Measurements from ENCODE around the gene PANK1. TPM values are rescaled to one million over a fixed set of nuclear protein-coding genes. Genes with fewer than 3 reads are reported as not detected.

Gene PANK1
- total and polyA plus RNA-seq, 2 of the 8 experiments (the other 6 are each of a cell fraction or from before 2014, with no cell fraction given) = 18.5 to 40.4 TPM

DNA sequence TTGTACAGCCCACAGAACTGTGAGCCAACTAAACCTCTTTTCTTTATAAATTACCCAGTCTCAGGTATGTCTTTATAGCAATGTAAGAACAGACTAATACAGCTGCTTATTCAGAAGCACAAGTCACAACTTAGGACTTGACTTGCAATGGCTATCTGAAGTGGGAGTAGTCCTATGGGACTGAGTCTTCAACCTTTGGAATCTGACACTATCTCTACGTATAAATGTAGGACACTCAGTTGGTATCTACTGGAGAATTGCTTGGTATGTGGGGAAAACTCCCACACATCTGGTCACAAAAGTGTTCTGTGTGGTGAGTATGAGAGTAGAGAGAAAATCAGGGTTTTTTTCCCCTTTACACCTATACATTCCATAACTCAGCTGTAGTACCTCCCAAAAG, 12.3 kb upstream of the PANK1 start:
- ChIA-PET CTCF (ENCODE audit: partially characterized antibody) (interaction anchor here (1.1 to 1.9 kb wide), 2 partner anchors 15 to 26 kb away, joined by 4 to 5 read pairs; no protein-coding TSS in a partner anchor), POLR2A (ENCODE audit: partially characterized antibody) (interaction anchor here (7.3 kb wide), 1 partner anchor 12 kb away, joined by 50 read pairs; the partner anchor contains the start of gene PANK1)
- H3K18ac ChIP-seq (ENCODE audit: extremely low read depth, low read length) = no peak overlapping the region
- no peak overlapping the region for H3K4me3 ChIP-seq (ENCODE audit: extremely low read depth in 1 of 4, insufficient read depth in 2 of 4, low read depth in 3 of 4, low read length in 4 of 4)
- H2AFZ ChIP-seq (ENCODE audit: low read length) = no peak overlapping the region
- WGBS, 2 experiments (ENCODE audit: extremely low coverage in 1 of 2, insufficient coverage in 1 of 2, insufficient read length in 1 of 2, insufficient replicate concordance in 2 of 2, low coverage in 1 of 2, low lambda C conversion rate in 2 of 2, missing lambda C conversion rate in 1 of 2) = 100% methylated on average over 1 of the region's 1 CpG; no CpG with 5 or more reads in 1 of the 2 experiments
- no peak overlapping the region for H4K5ac ChIP-seq (ENCODE audit: insufficient read length, low read depth, low read length)
- H4K20me1 ChIP-seq (replicated peaks in 1 of 2; ENCODE audit: control insufficient read depth in 1 of 2, insufficient read depth in 2 of 2, low read length in 2 of 2) = no peaks in the 10 kb centered on the region
- H2BK12ac ChIP-seq (ENCODE audit: low read depth, low read length) = no peak overlapping the region
- H3K56ac ChIP-seq (replicated peaks; ENCODE audit: insufficient read length, low read depth, low read length) = no peak overlapping the region
- H3K27ac ChIP-seq (ENCODE audit: low read depth, low read length) = no peak overlapping the region
- no peak overlapping the region for H2AK5ac ChIP-seq (ENCODE audit: low read depth, low read length)
- H3K79me1 ChIP-seq (ENCODE audit: low read depth, low read length) = no peaks in the 10 kb centered on the region
- no peaks in the 10 kb centered on the region for H3K79me2 ChIP-seq (ENCODE audit: control insufficient read depth in 1 of 2, insufficient read depth in 2 of 2, low read length in 2 of 2)
- H3K4ac ChIP-seq (replicated peaks; ENCODE audit: insufficient read length, low read depth, low read length) = no peak overlapping the region
- no peaks in the 10 kb centered on the region for H3K23me2 ChIP-seq (ENCODE audit: low read depth, low read length)
- no peak overlapping the region for H3K4me2 ChIP-seq (ENCODE audit: insufficient read depth in 1 of 2, low read depth in 2 of 2, low read length in 2 of 2)
- no peak overlapping the region for H2BK5ac ChIP-seq (ENCODE audit: low read depth, low read length)
- H3K4me1 ChIP-seq (replicated peaks in 1 of 4; ENCODE audit: control insufficient read depth in 3 of 4, insufficient read depth in 4 of 4, low read length in 3 of 4) = no peaks in the 10 kb centered on the region
- H3K27me3 ChIP-seq (replicated peaks in 1 of 4; ENCODE audit: control insufficient read depth in 3 of 4, extremely low read depth in 1 of 4, insufficient read depth in 3 of 4, low read length in 3 of 4) = no peaks in the 10 kb centered on the region
- H3K14ac ChIP-seq (ENCODE audit: insufficient read length) = no peak overlapping the region
- FAIRE-seq (no peak), DNase-seq (ENCODE audit: low read depth in 1 of 2, low spot score in 2 of 2) (no peak)
- no peak overlapping the region for H3K9ac ChIP-seq (replicated peaks in 1 of 4; ENCODE audit: extremely low read depth in 1 of 4, low read depth in 3 of 4, low read length in 3 of 4)
- H3K36me3 ChIP-seq (ENCODE audit: control insufficient read depth in 2 of 4, insufficient read depth in 4 of 4, low read length in 3 of 4) = peaks cover 0 to 6% (median 2%) of the 10 kb centered on the region in 4 experiments; a peak in 2 of 8 replicates
- no peak overlapping the region for H2BK20ac ChIP-seq (ENCODE audit: low read length)
- H2BK15ac ChIP-seq (ENCODE audit: low read length) = no peak overlapping the region
- H4K91ac ChIP-seq (replicated peaks; ENCODE audit: insufficient read length, low read length) = no peak overlapping the region
- no peak overlapping the region for H2BK120ac ChIP-seq (replicated peaks; ENCODE audit: low read depth, low read length)
- no peak for TF ChIP-seq TAF7 (optimal IDR thresholded peaks at IDR 0.05; ENCODE audit: borderline replicate concordance, low read depth, low read length)
- TF ChIP-seq CREB1 (IDR thresholded peaks at IDR 0.05) = no peak
- H4K8ac ChIP-seq (ENCODE audit: extremely low read depth, insufficient read depth, low read length) = no peak overlapping the region
- peaks cover 13 to 20% of the 10 kb centered on the region in 2 experiments; a peak in 1 of 4 replicates for H3K9me3 ChIP-seq (ENCODE audit: insufficient read depth in 2 of 2, low read depth in 1 of 2, low read length in 1 of 2)
- no peak overlapping the region for H3K23ac ChIP-seq (ENCODE audit: insufficient read length)

Data from H1 (cell line).